ENCODE measurements around the gene ZSWIM5.

DNA sequence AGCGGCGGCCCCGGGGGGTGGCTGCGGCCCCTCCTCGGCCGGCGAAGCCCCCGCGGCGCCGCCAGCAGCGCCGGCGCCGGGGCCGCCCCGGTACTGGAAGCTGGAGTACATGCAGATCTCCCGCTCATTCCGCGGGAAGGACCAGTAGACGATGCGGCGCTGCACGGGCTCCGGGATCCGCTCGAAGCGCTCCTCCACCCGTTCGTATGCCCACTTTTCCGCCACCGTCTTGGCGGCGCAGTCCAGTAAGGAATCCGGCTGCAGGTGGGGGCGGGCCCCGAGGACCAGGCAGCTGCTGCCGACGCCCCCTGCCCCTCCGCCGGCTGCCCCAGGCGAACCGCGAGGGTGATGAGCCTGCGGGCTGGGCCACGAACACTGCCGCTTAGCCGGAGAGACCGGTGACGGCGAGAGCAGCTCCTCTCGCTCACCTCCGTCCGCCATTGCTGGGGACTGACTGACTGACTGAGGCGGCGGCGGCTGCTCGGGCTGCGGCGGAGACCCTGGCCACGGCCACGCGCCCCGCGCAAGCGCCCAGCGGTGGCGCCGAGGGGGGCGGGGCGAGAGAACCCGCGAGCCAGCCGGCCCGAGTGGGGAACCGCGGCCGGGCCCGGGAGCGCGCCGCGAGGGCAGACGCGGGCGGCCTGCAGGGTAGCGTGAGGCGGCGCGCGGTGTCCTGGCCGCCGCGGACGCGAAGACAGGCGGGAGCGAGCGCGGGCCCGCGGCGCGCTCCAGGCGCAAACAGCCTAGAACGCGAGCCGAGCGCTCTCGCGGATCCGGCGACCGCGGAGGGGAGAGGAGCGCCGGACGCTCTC is at the start of gene ZSWIM5:
- TF ChIP-seq CTCF (IDR thresholded peaks at IDR 0.05; ENCODE audit: insufficient read depth, low read depth, low read length), result no peak
- TF ChIP-seq EZH2 (IDR thresholded peaks at IDR 0.05; ENCODE audit: insufficient read depth, low read length), result peak; percentile 38

Data from astrocyte (in vitro differentiated cells and primary cell).